Measurements from ENCODE around the gene GALNT17. TPM values are rescaled to one million over a fixed set of nuclear protein-coding genes. Genes with fewer than 3 reads are reported as not detected.

The GALNT17 gene
- total RNA-seq, 2 experiments from 2014 or later: not detected

DNA sequence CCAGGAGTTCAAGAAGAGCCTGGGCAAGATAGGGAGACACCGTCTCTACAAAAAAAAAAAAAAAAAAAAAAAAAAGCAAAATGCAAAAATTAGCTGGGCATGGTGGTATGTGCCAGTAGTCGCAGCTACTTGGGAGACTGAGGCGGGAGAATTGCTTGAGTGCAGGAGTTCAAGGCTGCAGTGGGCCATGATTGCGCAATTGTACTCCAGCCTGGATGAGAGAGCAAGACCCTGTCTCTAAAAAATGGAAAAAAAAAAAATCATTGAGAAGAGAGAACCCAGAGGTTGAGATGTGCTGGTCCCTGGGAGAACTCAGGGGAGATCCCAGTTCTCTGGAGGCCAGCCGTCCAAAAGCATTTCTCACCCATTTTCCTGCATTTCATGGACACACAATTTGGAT is 95.2 kb downstream of the GALNT17 start:
- Mint-ChIP-seq H3K36me3 (ENCODE audit: low read depth) (no peaks in the 10 kb centered on the region), H3K9me3 (peaks cover 34% of the 10 kb centered on the region), H3K27ac (no peak overlapping the region), H3K4me1 (no peaks in the 10 kb centered on the region), H3K27me3 (no peaks in the 10 kb centered on the region), H3K4me3 (no peak overlapping the region)
- DNase-seq: no peak
- POLR2A ChIA-PET: no interaction called here
- CTCF ChIA-PET: no interaction called here

GRCh38 chr7:71229148-71229547 is 97.2 kb downstream of the GALNT17 start:
- H3K36me3 Mint-ChIP-seq (ENCODE audit: low read depth): no peaks in the 10 kb centered on the region
- H3K4me3 Mint-ChIP-seq: no peak overlapping the region
- H3K27me3 Mint-ChIP-seq: no peaks in the 10 kb centered on the region
- H3K9me3 Mint-ChIP-seq: peaks cover 36% of the 10 kb centered on the region
- no peaks in the 10 kb centered on the region for H3K4me1 Mint-ChIP-seq
- CTCF ChIA-PET: no interaction called here
- POLR2A ChIA-PET: no interaction called here
- no peak for DNase-seq
- H3K27ac Mint-ChIP-seq: no peak overlapping the region

GRCh38 chr7:71229699-71230098 is 97.8 kb downstream of the GALNT17 start:
- H3K27ac Mint-ChIP-seq: no peak overlapping the region
- no peak for DNase-seq
- ChIA-PET CTCF (no interaction called here), POLR2A (no interaction called here)
- no peaks in the 10 kb centered on the region for H3K4me1 Mint-ChIP-seq
- no peak overlapping the region for H3K4me3 Mint-ChIP-seq
- no peaks in the 10 kb centered on the region for H3K36me3 Mint-ChIP-seq (ENCODE audit: low read depth)
- H3K9me3 Mint-ChIP-seq: peaks cover 36% of the 10 kb centered on the region
- H3K27me3 Mint-ChIP-seq: no peaks in the 10 kb centered on the region

GRCh38 chr7:71235253-71235652 is 103.3 kb downstream of the GALNT17 start:
- no peak for DNase-seq
- Mint-ChIP-seq H3K27me3 (no peaks in the 10 kb centered on the region), H3K4me1 (no peaks in the 10 kb centered on the region), H3K4me3 (no peak overlapping the region), H3K36me3 (ENCODE audit: low read depth) (no peaks in the 10 kb centered on the region), H3K27ac (no peak overlapping the region), H3K9me3 (peaks cover 23% of the 10 kb centered on the region)
- ChIA-PET CTCF (no interaction called here), POLR2A (no interaction called here)

DNA sequence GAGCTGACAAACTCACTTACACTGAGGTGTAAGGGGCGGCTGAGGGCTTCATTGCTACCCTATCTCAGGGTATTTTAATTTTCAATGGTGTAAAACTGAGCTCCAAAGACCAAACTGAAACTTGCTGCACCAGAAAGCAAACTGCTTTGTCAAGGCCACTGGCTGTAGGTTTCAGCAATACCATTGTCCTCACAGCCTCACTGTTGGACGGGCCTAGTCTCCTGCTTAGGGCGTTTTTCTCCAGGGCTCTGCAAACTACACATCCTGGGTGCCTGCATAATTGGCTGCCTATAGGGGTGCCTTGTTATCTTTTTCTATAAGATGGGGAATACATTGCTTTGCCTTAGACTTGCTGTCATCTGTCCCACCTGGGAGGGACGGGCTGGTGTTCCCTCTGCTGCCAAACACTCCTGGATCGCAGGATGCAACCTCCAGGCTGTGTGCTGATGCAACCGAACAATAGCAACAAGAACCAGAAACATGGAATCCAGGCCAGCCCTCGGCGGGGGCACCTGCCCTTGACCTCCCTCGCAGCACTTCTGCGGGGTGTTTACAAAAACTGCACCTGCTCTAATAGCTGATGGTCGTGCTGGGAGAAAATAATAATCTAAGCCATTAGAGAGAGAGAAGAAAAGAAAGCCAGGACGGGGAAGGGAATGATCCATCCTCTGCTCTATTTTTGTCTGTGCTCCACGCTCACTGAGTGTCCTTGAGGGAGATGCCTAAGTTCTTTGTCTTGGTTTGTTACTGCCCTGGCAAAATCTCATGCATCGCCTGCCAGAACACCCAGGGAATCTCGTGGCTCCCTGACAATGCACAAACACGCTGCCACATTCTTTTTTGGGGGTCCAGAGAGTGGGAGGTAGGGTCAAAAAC is 104.5 kb downstream of the GALNT17 start:
- Mint-ChIP-seq H3K27ac (no peak overlapping the region), H3K27me3 (no peaks in the 10 kb centered on the region), H3K9me3 (peaks cover 21% of the 10 kb centered on the region), H3K4me1 (no peaks in the 10 kb centered on the region), H3K36me3 (ENCODE audit: low read depth) (no peaks in the 10 kb centered on the region), H3K4me3 (no peak overlapping the region)
- ChIA-PET POLR2A (no interaction called here), CTCF (no interaction called here)
- no peak for DNase-seq

- Mint-ChIP-seq H3K36me3 (ENCODE audit: low read depth) (no peaks in the 10 kb centered on the region), H3K27me3 (no peaks in the 10 kb centered on the region), H3K27ac (no peak overlapping the region), H3K4me3 (no peak overlapping the region), H3K4me1 (no peaks in the 10 kb centered on the region), H3K9me3 (peaks cover 21% of the 10 kb centered on the region)
- CTCF ChIA-PET: no interaction called here
- no peak for DNase-seq
- POLR2A ChIA-PET: no interaction called here
Observed at GRCh38 chr7:71237945-71238344, 106.0 kb downstream of the GALNT17 start.

DNA sequence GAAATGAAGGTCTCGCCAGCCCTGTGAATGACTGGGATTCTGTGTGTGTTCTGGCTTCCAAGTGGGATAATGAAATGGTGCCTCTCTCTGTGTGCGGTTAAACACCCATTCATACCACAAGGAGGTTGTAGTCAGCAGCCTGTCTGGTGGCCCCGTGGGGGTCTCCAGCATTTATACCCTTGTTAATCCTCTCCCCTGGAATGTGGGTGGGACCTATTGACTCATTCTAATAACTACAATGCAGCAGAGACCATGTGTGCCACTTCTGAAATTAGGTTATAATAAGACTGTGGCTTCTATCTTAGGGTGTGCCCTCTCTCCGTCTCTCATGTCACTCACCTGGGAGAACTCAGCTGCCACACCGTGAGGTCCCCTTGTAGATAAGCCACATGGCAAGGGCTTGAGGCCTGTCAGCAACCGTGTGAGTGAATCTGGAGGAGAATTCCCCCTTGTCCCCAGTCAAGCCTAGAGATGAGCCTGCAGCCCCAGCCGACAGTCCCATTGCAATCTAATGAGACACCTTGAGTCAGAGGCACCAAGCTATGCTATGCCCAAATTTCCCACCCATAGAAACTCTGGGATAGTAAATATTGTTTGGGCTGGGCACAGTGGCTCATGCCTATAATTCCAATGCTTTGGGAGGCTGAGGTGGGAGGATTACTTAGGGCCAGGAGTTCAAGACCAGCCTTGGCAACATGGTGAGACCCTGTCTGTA is 106.8 kb downstream of the GALNT17 start:
- CTCF ChIA-PET: no interaction called here

GRCh38 chr7:71239586-71240268 is 107.8 kb downstream of the GALNT17 start:
- H3K27me3 Mint-ChIP-seq: no peaks in the 10 kb centered on the region
- peaks cover 25% of the 10 kb centered on the region for H3K9me3 Mint-ChIP-seq
- H3K4me3 Mint-ChIP-seq: no peak overlapping the region
- no peaks in the 10 kb centered on the region for H3K4me1 Mint-ChIP-seq
- H3K36me3 Mint-ChIP-seq (ENCODE audit: low read depth): no peaks in the 10 kb centered on the region
- CTCF ChIA-PET: no interaction called here
- H3K27ac Mint-ChIP-seq: no peak overlapping the region
- POLR2A ChIA-PET: no interaction called here
- DNase-seq: no peak

More for the DNA sequence above, 106.8 kb downstream of the GALNT17 start:
- no peaks in the 10 kb centered on the region for H3K36me3 Mint-ChIP-seq (ENCODE audit: low read depth)
- POLR2A ChIA-PET: no interaction called here
- no peak for DNase-seq
- H3K4me3 Mint-ChIP-seq: no peak overlapping the region
- H3K27ac Mint-ChIP-seq: no peak overlapping the region
- H3K9me3 Mint-ChIP-seq: peaks cover 26% of the 10 kb centered on the region
- no peaks in the 10 kb centered on the region for H3K27me3 Mint-ChIP-seq
- H3K4me1 Mint-ChIP-seq: no peaks in the 10 kb centered on the region

DNA sequence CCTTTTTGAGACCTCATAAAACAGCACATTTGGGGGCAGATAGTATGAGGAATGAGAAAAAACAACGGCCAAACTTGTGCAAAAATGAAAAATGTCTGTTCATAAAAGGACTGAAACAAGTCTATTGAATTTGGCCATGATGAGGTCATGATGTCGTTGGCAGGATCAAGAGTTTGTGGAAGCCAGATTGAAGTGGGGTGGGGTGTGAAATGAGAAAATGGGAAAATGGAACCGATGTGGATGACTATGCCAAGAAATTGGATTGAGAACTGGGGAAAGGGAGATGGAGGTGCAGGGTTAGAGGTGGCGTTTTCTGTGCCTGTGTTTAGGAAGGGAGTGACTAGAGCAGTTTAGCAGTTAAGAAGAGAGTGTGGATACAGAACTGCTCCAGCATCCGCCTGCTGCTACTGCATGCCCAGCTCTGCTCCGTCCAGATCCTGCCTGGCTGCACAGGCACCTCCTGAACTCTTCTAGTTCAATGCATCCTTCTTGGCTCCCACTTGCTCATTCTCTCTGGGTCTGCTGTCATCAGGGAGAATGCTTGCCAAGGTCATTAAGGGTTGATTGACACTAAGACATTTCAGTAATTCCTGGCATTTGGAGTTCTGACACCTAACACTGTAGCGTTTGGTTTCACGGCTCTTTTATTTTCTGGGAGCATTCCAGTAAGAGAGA is 111.9 kb downstream of the GALNT17 start:
- peaks cover 28% of the 10 kb centered on the region for H3K9me3 Mint-ChIP-seq
- no peaks in the 10 kb centered on the region for H3K36me3 Mint-ChIP-seq (ENCODE audit: low read depth)
- H3K4me1 Mint-ChIP-seq: no peaks in the 10 kb centered on the region
- H3K27ac Mint-ChIP-seq: no peak overlapping the region
- ChIA-PET CTCF (no interaction called here), POLR2A (no interaction called here)
- no peaks in the 10 kb centered on the region for H3K27me3 Mint-ChIP-seq
- no peak overlapping the region for H3K4me3 Mint-ChIP-seq
- DNase-seq: no peak

DNA sequence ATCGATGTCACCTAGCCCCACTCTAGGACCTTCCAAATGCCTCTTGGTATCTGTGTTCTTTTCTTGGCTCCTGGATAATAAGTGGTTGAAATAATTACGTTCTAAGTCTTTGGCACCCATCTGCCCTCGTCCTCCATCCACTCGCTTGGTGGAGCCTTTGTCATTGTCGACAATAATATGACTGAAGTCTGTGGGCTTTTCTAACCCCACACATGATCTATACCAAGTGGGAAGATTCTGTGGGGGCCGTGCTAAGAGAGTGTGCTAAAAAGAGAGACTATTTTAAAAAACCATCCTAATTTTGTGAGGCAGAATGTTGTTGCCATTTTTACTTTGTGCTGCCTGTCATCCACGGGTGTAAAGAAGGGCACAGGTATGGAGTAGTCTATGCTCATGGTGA is 113.1 kb downstream of the GALNT17 start:
- ChIA-PET POLR2A (no interaction called here), CTCF (no interaction called here)
- H3K27me3 Mint-ChIP-seq: no peaks in the 10 kb centered on the region
- peaks cover 28% of the 10 kb centered on the region for H3K9me3 Mint-ChIP-seq
- H3K36me3 Mint-ChIP-seq (ENCODE audit: low read depth): no peaks in the 10 kb centered on the region
- H3K4me1 Mint-ChIP-seq: no peaks in the 10 kb centered on the region
- DNase-seq: no peak
- H3K27ac Mint-ChIP-seq: no peak overlapping the region
- H3K4me3 Mint-ChIP-seq: no peak overlapping the region

DNA sequence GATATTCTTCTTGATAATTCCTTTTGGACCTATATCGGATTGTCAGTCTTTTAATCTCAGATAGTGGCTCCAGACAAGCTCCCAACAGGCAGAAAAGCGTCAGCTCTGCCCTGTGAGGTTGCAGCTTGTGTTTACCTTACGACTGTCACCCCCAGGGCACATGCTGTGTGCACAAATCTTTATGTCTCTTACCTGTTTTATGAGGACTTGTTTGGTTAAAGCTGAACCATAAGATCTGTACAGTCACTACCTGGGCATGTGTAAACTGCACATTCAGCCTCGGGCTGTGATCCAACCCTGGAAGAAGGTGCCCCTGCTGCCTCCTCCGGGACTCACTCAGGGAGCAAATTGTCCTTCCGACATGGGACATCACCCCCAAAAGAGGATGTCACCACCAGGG is 119.8 kb downstream of the GALNT17 start:
- POLR2A ChIA-PET: no interaction called here
- Mint-ChIP-seq H3K4me1 (no peaks in the 10 kb centered on the region), H3K27me3 (no peaks in the 10 kb centered on the region), H3K36me3 (ENCODE audit: low read depth) (no peaks in the 10 kb centered on the region), H3K4me3 (no peak overlapping the region), H3K27ac (no peak overlapping the region), H3K9me3 (peaks cover 26% of the 10 kb centered on the region)
- CTCF ChIA-PET: no interaction called here
- no peak for DNase-seq

DNA sequence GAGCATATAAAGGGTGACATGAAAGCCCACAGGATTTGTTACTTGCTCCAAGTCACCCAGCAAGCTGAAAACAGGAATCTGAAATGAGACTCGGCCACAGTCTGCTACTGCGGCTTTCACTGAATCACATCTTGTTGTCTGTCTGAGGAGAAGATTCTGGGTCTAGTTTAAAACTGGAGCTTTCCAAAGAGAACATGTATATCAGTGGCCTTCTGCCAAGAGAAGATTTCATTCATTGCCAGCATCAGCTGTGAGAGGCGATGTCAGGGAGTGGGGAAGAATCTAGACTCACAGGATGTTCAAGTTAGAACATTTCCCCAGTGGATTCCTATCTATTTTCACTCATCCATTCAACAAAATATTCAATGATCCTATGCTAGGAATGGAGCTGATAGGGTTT is 122.8 kb downstream of the GALNT17 start:
- no peaks in the 10 kb centered on the region for H3K27me3 Mint-ChIP-seq
- H3K27ac Mint-ChIP-seq: no peak overlapping the region
- no peaks in the 10 kb centered on the region for H3K4me1 Mint-ChIP-seq
- H3K36me3 Mint-ChIP-seq (ENCODE audit: low read depth): no peaks in the 10 kb centered on the region
- DNase-seq: no peak
- H3K4me3 Mint-ChIP-seq: no peak overlapping the region
- POLR2A ChIA-PET: no interaction called here
- peaks cover 22% of the 10 kb centered on the region for H3K9me3 Mint-ChIP-seq
- CTCF ChIA-PET: no interaction called here

GRCh38 chr7:71255537-71256178 is 123.7 kb downstream of the GALNT17 start:
- POLR2A ChIA-PET: no interaction called here
- H3K27me3 Mint-ChIP-seq: no peaks in the 10 kb centered on the region
- no peak overlapping the region for H3K4me3 Mint-ChIP-seq
- DNase-seq: no peak
- H3K36me3 Mint-ChIP-seq (ENCODE audit: low read depth): no peaks in the 10 kb centered on the region
- CTCF ChIA-PET: no interaction called here
- H3K27ac Mint-ChIP-seq: no peak overlapping the region
- H3K4me1 Mint-ChIP-seq: no peaks in the 10 kb centered on the region
- peaks cover 24% of the 10 kb centered on the region for H3K9me3 Mint-ChIP-seq

Data from activated CD4-positive, alpha-beta memory T cell treated with anti-CD3 and anti-CD28 coated beads, Interleukin-2, amount 10 ng/mL, durations not matched to agents 7 days and 5 days (primary cell).